ENCODE data around the gene SIPA1.

GRCh38 chr11:65617990-65618751 is 19.7 kb upstream of the SIPA1 start:
- TF ChIP-seq EZH2 (IDR thresholded peaks at IDR 0.05; ENCODE audit: borderline replicate concordance, low read length): no peak
- no peak for TF ChIP-seq CTCF (conservative IDR thresholded peaks at IDR 0.05 in 1 of 2, IDR thresholded peaks at IDR 0.05 in 1 of 2; ENCODE audit: extremely low read depth in 1 of 2, insufficient read depth in 1 of 2, low read depth in 1 of 2, low read length in 2 of 2)
